ENCODE measurements around the gene GP2. TPM values are rescaled to one million over a fixed set of nuclear protein-coding genes. Genes with fewer than 3 reads are reported as not detected.

Gene GP2
- total and polyA plus RNA-seq, 2 donors (not counting 1 experiment from before 2014, with no cell fraction given), result not detected

- no peak overlapping the region for H3K27ac Mint-ChIP-seq
- H3K9ac ChIP-seq (ENCODE audit: low read length), result no peak overlapping the region
- H4K20me1 ChIP-seq (ENCODE audit: control insufficient read depth, insufficient read depth, low read length, poor library complexity, severe bottlenecking), result no peaks in the 10 kb centered on the region
- no peaks in the 10 kb centered on the region for H3K9me3 Mint-ChIP-seq (ENCODE audit: insufficient read depth)
- H3K27ac ChIP-seq (ENCODE audit: low read length in 2 of 2), result no peak overlapping the region
- no peaks in the 10 kb centered on the region for H3K9me3 ChIP-seq (ENCODE audit: control extremely low read depth in 1 of 3, control insufficient read depth in 2 of 3, insufficient read depth in 1 of 3, low read length in 2 of 3)
- ChIA-PET POLR2A (no interaction called here), CTCF (no interaction called here)
- no peak overlapping the region for H2AFZ ChIP-seq (ENCODE audit: insufficient read depth, low read depth, low read length, poor library complexity, severe bottlenecking)
- H3K4me1 ChIP-seq (ENCODE audit: control insufficient read depth in 2 of 2, insufficient read depth in 2 of 2, low read length in 2 of 2), result no peaks in the 10 kb centered on the region
- ATAC-seq (ENCODE audit: low read depth) (no peak), DNase-seq (no peak)
- no peak overlapping the region for H3K4me2 ChIP-seq (replicated peaks; ENCODE audit: low read depth, low read length, poor library complexity, severe bottlenecking)
- 80% methylated on average over 2 of the region's 2 CpGs for WGBS (ENCODE audit: insufficient coverage)
- H3K79me2 ChIP-seq (ENCODE audit: control insufficient read depth, insufficient read depth, low read length), result no peaks in the 10 kb centered on the region
- H3K4me1 Mint-ChIP-seq, result no peaks in the 10 kb centered on the region
- no peak overlapping the region for H3K4me3 ChIP-seq (ENCODE audit: control extremely low read depth in 1 of 5, extremely low read depth in 1 of 5, insufficient read depth in 1 of 5, low read depth in 2 of 5, low read length in 4 of 5)
- no peaks in the 10 kb centered on the region for H3K27me3 ChIP-seq (replicated peaks in 1 of 4; ENCODE audit: control extremely low read depth in 1 of 4, control insufficient read depth in 3 of 4, insufficient read depth in 4 of 4, low read length in 3 of 4)
- intact Hi-C loops (cut with micrococcal nuclease), result no loop called here
- no peaks in the 10 kb centered on the region for H3K36me3 ChIP-seq (replicated peaks in 1 of 2; ENCODE audit: control extremely low read depth in 1 of 2, control insufficient read depth in 1 of 2, extremely low read depth in 1 of 2, insufficient read depth in 2 of 2, low read length in 1 of 2)
- no peaks in the 10 kb centered on the region for H3K27me3 Mint-ChIP-seq
- no peak overlapping the region for H3K4me3 Mint-ChIP-seq
- TF ChIP-seq, protein P1, sequence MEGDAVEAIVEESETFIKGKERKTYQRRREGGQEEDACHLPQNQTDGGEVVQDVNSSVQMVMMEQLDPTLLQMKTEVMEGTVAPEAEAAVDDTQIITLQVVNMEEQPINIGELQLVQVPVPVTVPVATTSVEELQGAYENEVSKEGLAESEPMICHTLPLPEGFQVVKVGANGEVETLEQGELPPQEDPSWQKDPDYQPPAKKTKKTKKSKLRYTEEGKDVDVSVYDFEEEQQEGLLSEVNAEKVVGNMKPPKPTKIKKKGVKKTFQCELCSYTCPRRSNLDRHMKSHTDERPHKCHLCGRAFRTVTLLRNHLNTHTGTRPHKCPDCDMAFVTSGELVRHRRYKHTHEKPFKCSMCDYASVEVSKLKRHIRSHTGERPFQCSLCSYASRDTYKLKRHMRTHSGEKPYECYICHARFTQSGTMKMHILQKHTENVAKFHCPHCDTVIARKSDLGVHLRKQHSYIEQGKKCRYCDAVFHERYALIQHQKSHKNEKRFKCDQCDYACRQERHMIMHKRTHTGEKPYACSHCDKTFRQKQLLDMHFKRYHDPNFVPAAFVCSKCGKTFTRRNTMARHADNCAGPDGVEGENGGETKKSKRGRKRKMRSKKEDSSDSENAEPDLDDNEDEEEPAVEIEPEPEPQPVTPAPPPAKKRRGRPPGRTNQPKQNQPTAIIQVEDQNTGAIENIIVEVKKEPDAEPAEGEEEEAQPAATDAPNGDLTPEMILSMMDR (IDR thresholded peaks at IDR 0.05), result no peak
- TF ChIP-seq EZH2 (IDR thresholded peaks at IDR 0.05; ENCODE audit: borderline replicate concordance, insufficient read depth, low read depth, low read length, poor library complexity, severe bottlenecking), result no peak
These were observed 55.4 kb downstream of the GP2 start for GRCh38 chr16:20271893-20272292.

GRCh38 chr16:20268409-20268808, 58.9 kb downstream of the GP2 start:
- Histone ChIP-seq H3K9me3 (ENCODE audit: control extremely low read depth in 1 of 3, control insufficient read depth in 2 of 3, insufficient read depth in 1 of 3, low read length in 2 of 3) (no peaks in the 10 kb centered on the region), H3K27me3 (replicated peaks in 1 of 4; ENCODE audit: control extremely low read depth in 1 of 4, control insufficient read depth in 3 of 4, insufficient read depth in 4 of 4, low read length in 3 of 4) (no peaks in the 10 kb centered on the region), H3K4me1 (ENCODE audit: control insufficient read depth in 2 of 2, insufficient read depth in 2 of 2, low read length in 2 of 2) (no peaks in the 10 kb centered on the region), H3K27ac (ENCODE audit: low read length in 2 of 2) (no peak overlapping the region), H3K79me2 (ENCODE audit: control insufficient read depth, insufficient read depth, low read length) (no peaks in the 10 kb centered on the region), H3K4me3 (ENCODE audit: control extremely low read depth in 1 of 5, extremely low read depth in 1 of 5, insufficient read depth in 1 of 5, low read depth in 2 of 5, low read length in 4 of 5) (no peak overlapping the region), H3K9ac (ENCODE audit: low read length) (no peak overlapping the region), H2AFZ (ENCODE audit: insufficient read depth, low read depth, low read length, poor library complexity, severe bottlenecking) (no peak overlapping the region), H3K4me2 (replicated peaks; ENCODE audit: low read depth, low read length, poor library complexity, severe bottlenecking) (no peak overlapping the region), H3K36me3 (replicated peaks in 1 of 2; ENCODE audit: control extremely low read depth in 1 of 2, control insufficient read depth in 1 of 2, extremely low read depth in 1 of 2, insufficient read depth in 2 of 2, low read length in 1 of 2) (no peaks in the 10 kb centered on the region), H4K20me1 (ENCODE audit: control insufficient read depth, insufficient read depth, low read length, poor library complexity, severe bottlenecking) (no peaks in the 10 kb centered on the region)
- intact Hi-C loops (cut with micrococcal nuclease), result no loop called here
- H3K9me3 Mint-ChIP-seq (ENCODE audit: insufficient read depth), result no peaks in the 10 kb centered on the region
- no peak for ATAC-seq (ENCODE audit: low read depth)
- H3K27me3 Mint-ChIP-seq, result peaks cover 3% of the 10 kb centered on the region
- CTCF ChIA-PET, result no interaction called here
- H3K4me1 Mint-ChIP-seq, result no peaks in the 10 kb centered on the region
- no peak overlapping the region for H3K4me3 Mint-ChIP-seq
- WGBS (ENCODE audit: insufficient coverage), result 84% methylated on average over 5 of the region's 5 CpGs
- H3K27ac Mint-ChIP-seq, result no peak overlapping the region
- TF ChIP-seq, protein P1 (IDR thresholded peaks at IDR 0.05), result no peak
- no peak for TF ChIP-seq EZH2 (IDR thresholded peaks at IDR 0.05; ENCODE audit: borderline replicate concordance, insufficient read depth, low read depth, low read length, poor library complexity, severe bottlenecking)
- no peak for DNase-seq
- POLR2A ChIA-PET, result no interaction called here
